GM23338 (cell line): ENCODE measurements around the gene CHN1. TPM values are rescaled to one million over a fixed set of nuclear protein-coding genes. Genes with fewer than 3 reads are reported as not detected.

Experiments
- ATAC-seq: fragments of 200-7000 bp; cut with Tn5 transposase; 3 replicates; pipeline ENCODE4 v1.9.1; 2020
- DNase-seq: peaks from one replicate; pipeline ENCODE4 v3.0.0-alpha.2; 2015; ENCODE audit warnings: low spot score
- H2AFZ ChIP-seq: fragments of 200-600 bp; sonication (generic); 2 replicates; pipeline ENCODE4 v1.8.0; 2016; ENCODE audit warnings: antibody characterized with exemption, mild to moderate bottlenecking, moderate library complexity
- H3F3A ChIP-seq: fragments of 200-600 bp; sonication (generic); replicated peaks from 2 replicates; pipeline ENCODE4 v1.8.0; 2017; ENCODE audit warnings: antibody characterized with exemption, mixed run types, low read depth
- H3K27ac ChIP-seq: fragments of 200-600 bp; sonication (generic); 2 replicates; pipeline ENCODE4 v1.6.1; 2016; ENCODE audit warnings: low read depth
- H3K27me3 ChIP-seq: fragments of 200-600 bp; sonication (generic); 2 replicates; pipeline ENCODE4 v1.8.0; 2016; ENCODE audit warnings: mild to moderate bottlenecking, mixed run types, moderate library complexity; ENCODE audit not compliant: insufficient read depth
- H3K36me3 ChIP-seq: fragments of 200-600 bp; sonication (generic); 2 replicates; pipeline ENCODE4 v1.8.0; 2016; ENCODE audit warnings: mild to moderate bottlenecking; ENCODE audit not compliant: insufficient read depth
- H3K4me1 ChIP-seq: fragments of 200-600 bp; sonication (generic); 2 replicates; pipeline ENCODE4 v1.8.0; 2016; ENCODE audit warnings: mild to moderate bottlenecking, moderate library complexity; ENCODE audit not compliant: insufficient read depth
- H3K4me2 ChIP-seq: fragments of 200-600 bp; sonication (generic); 2 replicates; pipeline ENCODE4 v1.7.1; 2017; ENCODE audit warnings: mixed run types
- H3K4me3 ChIP-seq: fragments of 200-600 bp; sonication (generic); 2 replicates; pipeline ENCODE4 v1.6.1; 2016; ENCODE audit warnings: mixed run types
- H3K79me2 ChIP-seq: fragments of 200-600 bp; sonication (generic); replicated peaks from 2 replicates; pipeline ENCODE4 v1.8.0; 2017; ENCODE audit warnings: mild to moderate bottlenecking; ENCODE audit not compliant: insufficient read depth
- H3K9me2 ChIP-seq: fragments of 200-600 bp; sonication (generic); 2 replicates; pipeline ENCODE4 v1.8.0; 2017; ENCODE audit not compliant: insufficient read depth
- H4K20me1 ChIP-seq: fragments of 200-600 bp; sonication (generic); replicated peaks from 2 replicates; pipeline ENCODE4 v1.8.0; 2017; ENCODE audit warnings: mild to moderate bottlenecking; ENCODE audit not compliant: insufficient read depth
- H3K27ac Mint-ChIP-seq: 2 replicates; pipeline ENCODE4 v1.8.0; 2020; ENCODE audit warnings: inconsistent platforms, mild to moderate bottlenecking, moderate library complexity, mixed read lengths
- H3K27me3 Mint-ChIP-seq: 3 replicates; pipeline ENCODE4 v1.8.0; 2022; ENCODE audit warnings: low read depth, mild to moderate bottlenecking, moderate library complexity, mixed read lengths, inconsistent platforms; ENCODE audit not compliant: insufficient read depth, poor library complexity
- H3K36me3 Mint-ChIP-seq: 3 replicates; pipeline ENCODE4 v1.8.0; 2021; ENCODE audit warnings: low read depth, mild to moderate bottlenecking, inconsistent platforms, moderate library complexity, mixed read lengths
- H3K4me1 Mint-ChIP-seq: 3 replicates; pipeline ENCODE4 v1.8.0; 2020; ENCODE audit warnings: mild to moderate bottlenecking, inconsistent platforms, mixed read lengths
- H3K4me3 Mint-ChIP-seq: 3 replicates; pipeline ENCODE4 v1.8.0; 2021; ENCODE audit warnings: moderate library complexity, mild to moderate bottlenecking, inconsistent platforms, mixed read lengths
- H3K9me3 Mint-ChIP-seq: 3 replicates; pipeline ENCODE4 v1.8.0; 2020; ENCODE audit warnings: moderate library complexity, mild to moderate bottlenecking, inconsistent platforms, mixed read lengths
- CREB1 ChIP-seq: fragments of 250-450 bp; sonication (Bioruptor Pico); IDR thresholded peaks from 2 replicates; pipeline ENCODE4 v1.5.0; 2020; ENCODE audit warnings: low read depth, mild to moderate bottlenecking, moderate library complexity
- EZH2 ChIP-seq: fragments of 200-600 bp; sonication (generic); IDR thresholded peaks from one replicate; pipeline ENCODE4 v1.8.0; 2017; ENCODE audit warnings: antibody characterized with exemption, mild to moderate bottlenecking, low read depth; ENCODE audit not compliant: unreplicated experiment
- ZNF114 ChIP-seq: fragments of 250-450 bp; sonication (Bioruptor Pico); IDR thresholded peaks from 2 replicates; pipeline ENCODE4 v1.5.0; 2020; ENCODE audit warnings: mild to moderate bottlenecking, moderate library complexity
- ZNF331 ChIP-seq: fragments of 250-450 bp; sonication (Bioruptor Pico); IDR thresholded peaks from 2 replicates; pipeline ENCODE4 v1.5.0; 2020; ENCODE audit warnings: low read depth, mild to moderate bottlenecking, moderate library complexity
- ZNF462 ChIP-seq: fragments of 250-450 bp; sonication (Bioruptor Pico); IDR thresholded peaks from 2 replicates; pipeline ENCODE4 v1.5.0; 2020; ENCODE audit warnings: mild to moderate bottlenecking, moderate library complexity
- polyA plus RNA-seq: library from polyadenylated mRNA; unstranded; fragments of >200 nt; fragmentation: Nextera tagmentation; extraction: Ambion mirVana; gene quantifications from 2 replicates; pipeline ENCODE4 v1.2.1, GENCODE V29; 2016
- total RNA-seq: library from RNA; depleted of rRNA; stranded (reverse); fragments of >200 nt; shearing (Covaris generic); gene quantifications from 2 replicates; pipeline ENCODE4 v1.2.3, GENCODE V29; 2014
- TF ChIP-seq, protein P1 (sequence below): IDR thresholded peaks from 2 replicates; pipeline ENCODE4 v1.6.1; 2016; ENCODE audit warnings: antibody characterized with exemption

CHN1 gene
- total and polyA plus RNA-seq, 2 experiments from 2014 or later = 28.1 to 36.5 TPM

GRCh38 chr2:174924061-174924693, 81.0 kb downstream of the CHN1 start (continued):
- 0 out of 2 replicates have a peak, but pooled peaks have one; percentile 15 for TF ChIP-seq ZNF462 (CRISPR knock-in tag)

GRCh38 chr2:174919947-174920595, 85.1 kb downstream of the CHN1 start:
- H3K79me2 ChIP-seq = no peaks in the 10 kb centered on the region

More at GRCh38 chr2:174919947-174920595, 85.1 kb downstream of the CHN1 start:
- H3K4me1 Mint-ChIP-seq = peaks cover 33% of the 10 kb centered on the region
- Histone ChIP-seq H3K27me3 (no peaks in the 10 kb centered on the region), H3K9me2 (no peaks in the 10 kb centered on the region), H2AFZ (no peak overlapping the region), H3K4me3 (no peak overlapping the region), H3K27ac (no peak overlapping the region), H4K20me1 (no peaks in the 10 kb centered on the region), H3K36me3 (no peaks in the 10 kb centered on the region), H3K4me1 (peaks cover 21% of the 10 kb centered on the region), H3F3A (no peaks in the 10 kb centered on the region), H3K4me2 (no peak overlapping the region)
- no peak for ATAC-seq
- peaks cover 8% of the 10 kb centered on the region for H3K9me3 Mint-ChIP-seq
- H3K27me3 Mint-ChIP-seq = peaks cover 3% of the 10 kb centered on the region
- peak overlapping the region; percentile 13; the same call in 1 of the 2 replicates for H3K27ac Mint-ChIP-seq
- no peak overlapping the region for H3K4me3 Mint-ChIP-seq
- TF ChIP-seq EZH2 (no peak), CREB1 (CRISPR knock-in tag) (no peak), ZNF114 (CRISPR knock-in tag) (no peak), ZNF462 (CRISPR knock-in tag) (no peak), ZNF331 (CRISPR knock-in tag) (no peak)
- TF ChIP-seq, protein P1, sequence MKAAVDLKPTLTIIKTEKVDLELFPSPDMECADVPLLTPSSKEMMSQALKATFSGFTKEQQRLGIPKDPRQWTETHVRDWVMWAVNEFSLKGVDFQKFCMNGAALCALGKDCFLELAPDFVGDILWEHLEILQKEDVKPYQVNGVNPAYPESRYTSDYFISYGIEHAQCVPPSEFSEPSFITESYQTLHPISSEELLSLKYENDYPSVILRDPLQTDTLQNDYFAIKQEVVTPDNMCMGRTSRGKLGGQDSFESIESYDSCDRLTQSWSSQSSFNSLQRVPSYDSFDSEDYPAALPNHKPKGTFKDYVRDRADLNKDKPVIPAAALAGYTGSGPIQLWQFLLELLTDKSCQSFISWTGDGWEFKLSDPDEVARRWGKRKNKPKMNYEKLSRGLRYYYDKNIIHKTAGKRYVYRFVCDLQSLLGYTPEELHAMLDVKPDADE = no peak
- DNase-seq = no peak
- H3K36me3 Mint-ChIP-seq = peaks cover 46% of the 10 kb centered on the region
